GM18873 (cell line): ENCODE data around the gene S100A13.
"Not testable (repeated sequence)": the region's sequence is repeated elsewhere in the genome, so short reads cannot be mapped to it uniquely, and the experiment has no call there.

Experiments
- ATAC-seq: cut with Tn5 transposase; IDR thresholded peaks from one replicate; pipeline ENCODE4 v1.9.1; 2021; ENCODE audit warnings: mild to moderate bottlenecking, moderate library complexity, moderate number of reproducible peaks; ENCODE audit not compliant: unreplicated experiment, low FRiP score

S100A13 gene

DNA sequence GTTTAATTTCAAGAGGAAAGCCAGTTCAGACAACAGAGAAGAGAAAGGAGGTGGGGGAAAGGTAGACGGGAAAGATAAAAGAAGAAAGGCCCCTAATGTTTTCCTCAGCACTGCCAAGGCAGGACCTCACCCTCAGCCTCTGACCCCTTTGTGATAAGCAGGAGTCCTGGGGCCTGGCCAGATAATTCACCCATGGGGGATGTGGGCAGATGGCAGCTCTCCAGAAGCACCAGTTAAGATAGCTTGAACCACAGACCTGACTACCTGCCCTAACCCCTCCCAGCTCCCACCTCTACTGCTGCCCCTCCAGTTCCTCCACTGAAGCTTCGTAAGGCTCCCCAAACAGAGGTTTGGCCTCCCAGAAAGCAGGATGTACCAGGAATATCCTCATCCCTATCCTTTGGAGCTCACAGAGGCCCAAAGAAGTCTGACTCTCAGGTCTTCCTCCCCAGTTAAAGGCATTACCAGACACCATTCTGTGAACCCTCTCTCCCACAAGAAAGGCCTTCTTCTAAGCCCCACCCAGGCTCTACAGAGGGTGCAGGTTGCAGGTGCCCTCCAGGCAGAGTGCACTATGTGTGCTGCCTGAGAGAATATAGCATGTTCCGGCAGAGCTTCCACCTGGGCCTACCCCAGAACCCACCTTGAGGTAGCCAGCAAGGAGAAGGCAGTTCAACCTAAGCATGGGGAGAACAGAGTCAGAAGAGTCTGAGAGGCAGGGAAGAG is 22.0 kb upstream of the S100A13 start:
- ATAC-seq, result no peak

DNA sequence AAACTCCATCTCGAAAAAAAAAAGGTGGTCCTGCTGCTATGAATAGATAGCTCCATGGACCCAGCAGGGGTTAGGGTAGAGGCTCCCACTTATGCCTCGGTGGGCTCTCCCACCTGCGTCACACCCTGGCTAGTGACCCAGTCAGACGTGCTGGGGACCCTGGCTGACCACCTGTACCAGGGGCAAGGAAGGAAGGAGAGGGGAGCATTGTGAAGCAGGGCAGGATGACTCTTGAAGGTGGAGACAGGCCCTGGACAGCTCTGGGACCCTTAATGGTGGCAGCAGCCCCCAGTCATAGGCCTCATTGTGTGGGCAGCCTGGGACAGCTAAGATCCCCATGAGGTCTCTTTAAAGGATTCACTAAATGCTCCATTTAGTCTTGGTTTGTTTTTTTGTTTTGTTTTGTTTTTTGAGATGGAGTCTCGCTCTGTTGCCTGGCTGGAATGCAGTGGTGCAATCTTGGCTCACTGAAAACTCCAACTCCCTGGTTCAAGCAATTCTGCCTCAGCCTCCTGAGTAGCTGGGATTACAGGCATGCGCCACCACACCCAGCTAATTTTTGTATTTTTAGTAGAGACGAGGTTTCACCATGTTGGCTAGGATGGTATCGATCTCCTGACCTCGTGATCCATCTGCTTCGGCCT is 20.8 kb upstream of the S100A13 start:
- ATAC-seq, result no peak

DNA sequence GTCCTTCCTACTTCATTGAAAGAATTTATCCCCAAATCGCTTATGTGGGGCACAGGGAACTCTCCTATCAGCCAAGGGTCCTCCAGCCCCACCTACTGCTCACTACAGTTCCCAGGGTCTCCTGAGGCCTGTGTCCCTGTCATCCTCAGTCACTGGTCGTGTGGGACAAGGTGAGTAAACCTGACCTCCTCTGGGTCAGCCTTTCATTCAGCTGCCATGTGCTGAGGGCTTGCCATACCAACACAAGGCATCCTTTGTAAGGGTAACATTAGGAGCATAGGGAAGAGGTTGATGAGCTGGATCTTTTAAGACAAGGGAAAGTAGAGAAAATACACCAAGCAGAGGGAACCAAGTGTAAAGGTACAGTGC is 20.0 kb upstream of the S100A13 start:
- ATAC-seq, result no peak

DNA sequence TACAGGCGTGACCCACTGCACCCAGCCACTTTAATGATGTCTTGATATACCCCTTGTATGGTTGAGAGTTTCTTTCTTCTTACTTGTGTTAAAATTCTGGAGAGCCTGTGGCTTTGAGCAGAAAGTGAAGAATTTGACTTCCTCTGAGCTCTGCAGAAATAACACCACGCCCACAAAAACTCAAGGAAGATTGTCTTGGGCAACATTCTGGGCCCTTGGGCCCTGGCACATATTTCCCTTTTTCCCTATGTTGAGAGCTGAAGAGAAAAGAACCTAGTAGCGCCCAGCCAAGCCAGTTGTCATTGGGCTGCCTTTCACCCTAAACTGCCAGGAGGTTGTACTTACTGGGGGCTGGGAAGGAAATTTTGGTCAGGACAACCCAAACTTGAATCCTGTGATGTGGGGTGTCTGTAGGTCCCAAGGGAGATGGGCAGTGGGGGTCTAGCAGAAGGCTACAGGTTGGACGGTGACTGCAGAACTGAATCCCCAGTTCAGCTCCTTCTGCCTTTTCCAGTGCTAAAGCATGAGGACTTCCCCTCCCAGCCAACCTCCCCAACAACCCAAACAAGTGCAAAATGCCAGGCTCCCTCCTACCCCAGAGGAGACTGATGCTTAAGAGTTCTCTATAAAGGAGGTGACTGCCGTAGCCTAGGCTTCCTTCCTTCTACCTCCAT is 19.5 kb upstream of the S100A13 start:
- ATAC-seq, result no peak

- ATAC-seq, result no peak
Measured at GRCh38 chr1:153643816-153644215, 16.5 kb upstream of the S100A13 start.

DNA sequence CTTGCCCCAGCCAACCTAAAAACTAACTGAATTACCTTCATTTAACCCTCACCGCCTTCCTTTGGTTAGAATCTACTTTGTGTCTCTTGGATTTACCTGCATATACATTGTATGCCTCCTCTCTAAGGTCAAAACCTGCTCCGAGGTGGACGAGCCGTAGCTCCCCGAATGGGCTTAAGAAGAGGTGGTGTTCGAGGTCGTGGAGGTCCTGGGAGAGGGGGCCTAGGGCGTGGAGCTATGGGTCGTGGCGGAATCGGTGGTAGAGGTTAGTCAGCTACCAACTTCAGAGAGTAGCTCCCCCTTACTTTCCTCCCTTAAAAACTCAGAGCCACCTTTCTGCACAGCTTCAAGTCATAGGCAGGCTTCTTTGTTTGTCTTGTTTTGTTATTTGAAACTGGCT is 15.8 kb upstream of the S100A13 start:
- ATAC-seq, result no peak

GRCh38 chr1:153642161-153642560 is 14.9 kb upstream of the S100A13 start:
- ATAC-seq, result no peak

GRCh38 chr1:153640861-153641260 is 13.6 kb upstream of the S100A13 start:
- ATAC-seq, result no peak

GRCh38 chr1:153640213-153640612 is 12.9 kb upstream of the S100A13 start:
- not testable (repeated sequence) for ATAC-seq

DNA sequence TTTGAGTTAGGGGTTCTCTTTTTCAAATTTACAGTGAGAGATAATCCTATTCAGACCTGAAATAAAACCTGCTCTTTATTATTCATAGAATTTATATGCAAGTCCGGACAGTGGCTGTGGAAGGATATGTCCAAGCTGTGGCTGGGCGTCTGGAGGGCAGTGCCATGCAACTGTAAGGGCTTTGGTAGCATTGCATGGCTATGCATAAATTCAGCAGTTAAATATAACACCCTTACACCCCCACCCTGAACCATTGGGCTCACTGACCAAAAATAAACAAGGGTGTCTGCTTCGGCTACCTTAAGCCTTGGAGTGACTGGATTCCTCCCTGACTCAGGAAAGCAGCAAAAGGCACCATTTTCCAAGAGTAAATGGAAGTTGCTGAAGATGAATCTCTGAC is 12.0 kb upstream of the S100A13 start:
- ATAC-seq, result no peak

- no peak for ATAC-seq
Measured at GRCh38 chr1:153638261-153638660, 11.0 kb upstream of the S100A13 start.

DNA sequence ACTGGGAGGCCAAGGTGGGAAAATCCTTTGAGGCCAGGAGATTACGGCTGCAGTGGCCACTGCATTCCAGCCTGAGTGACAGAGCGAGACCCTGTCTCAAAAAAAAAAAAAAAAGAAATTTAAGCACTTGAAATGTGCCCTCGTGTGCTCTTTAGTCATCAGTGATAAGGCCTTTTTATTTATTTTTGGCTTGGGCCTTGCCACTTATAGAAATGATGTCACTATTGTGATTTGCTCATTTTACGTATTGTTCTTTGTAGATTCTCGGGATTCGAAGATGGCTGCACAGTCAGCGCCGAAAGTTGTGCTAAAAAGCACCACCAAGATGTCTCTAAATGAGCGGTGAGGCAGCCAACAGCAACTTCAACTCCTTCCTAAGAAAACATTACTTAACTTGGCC is 9.0 kb upstream of the S100A13 start:
- no peak for ATAC-seq

DNA sequence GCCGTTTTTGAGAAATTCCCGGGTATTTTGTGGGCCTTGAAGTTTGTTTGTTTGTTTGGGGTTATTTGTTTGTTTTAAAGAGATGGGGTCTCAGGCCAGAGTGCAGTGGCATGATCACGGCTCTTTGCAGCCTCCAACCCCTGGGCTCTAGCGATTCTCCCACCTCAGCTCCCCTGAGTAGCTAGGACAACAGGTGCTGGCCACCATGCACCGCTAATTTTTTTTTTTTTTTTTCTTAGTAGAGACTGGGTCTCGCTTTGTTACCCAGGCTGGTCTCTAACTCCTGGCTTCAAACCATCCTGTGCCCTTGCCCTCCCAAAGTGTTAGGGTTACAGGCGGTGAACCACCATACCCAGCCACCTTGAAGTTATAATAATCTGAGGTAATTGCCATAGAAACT is 8.6 kb upstream of the S100A13 start:
- no peak for ATAC-seq

GRCh38 chr1:153633754-153634665 is 6.7 kb upstream of the S100A13 start, which contains the start of gene CHTOP:
Gene CHTOP, plus strand, starts transcription at chr1:153634066. Its CDS starts 2,523 bp downstream, at chr1:153636589.
- peak; percentile 88 for ATAC-seq

GRCh38 chr1:153633161-153633753 is 6.0 kb upstream of the S100A13 start:
- no peak for ATAC-seq

DNA sequence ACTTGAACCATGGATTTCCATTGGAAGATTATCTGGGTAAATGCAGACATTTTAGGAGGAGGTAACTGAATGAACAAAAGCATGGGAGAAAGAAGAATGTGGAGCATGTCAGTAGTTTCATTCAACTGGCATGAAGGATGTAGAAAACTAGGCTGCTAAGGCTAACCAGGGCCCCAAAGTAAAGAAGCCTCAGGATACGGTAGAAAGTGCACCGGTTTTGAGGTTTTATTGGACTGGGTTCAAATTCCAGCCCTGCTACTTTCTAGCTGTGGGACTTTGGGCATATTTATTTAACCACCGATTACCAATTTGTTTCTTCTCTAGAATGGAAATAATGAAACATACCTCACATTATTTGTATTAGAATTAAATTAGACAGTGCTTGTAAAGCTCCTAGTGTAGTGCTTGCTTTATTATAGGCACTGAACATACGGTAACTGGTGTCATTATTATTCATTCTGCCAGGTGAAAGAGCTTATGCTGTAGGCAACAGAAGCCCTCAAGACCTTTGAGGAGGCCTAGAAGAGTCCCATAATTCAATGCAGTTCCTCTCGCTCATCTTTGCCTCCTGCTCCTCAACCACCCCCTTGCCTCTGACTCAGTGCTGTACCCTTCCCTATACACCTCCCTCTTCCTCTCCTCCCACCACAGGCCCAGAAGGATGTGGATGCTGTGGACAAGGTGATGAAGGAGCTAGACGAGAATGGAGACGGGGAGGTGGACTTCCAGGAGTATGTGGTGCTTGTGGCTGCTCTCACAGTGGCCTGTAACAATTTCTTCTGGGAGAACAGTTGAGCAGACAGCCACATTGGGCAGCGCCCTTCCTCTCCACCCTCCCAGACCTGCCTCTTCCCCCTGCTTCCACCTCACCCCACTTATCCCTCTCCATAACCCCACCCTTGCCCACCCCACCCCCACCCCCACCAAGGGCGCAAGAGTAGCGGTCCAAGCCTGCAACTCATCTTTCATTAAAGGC is 4.0 kb upstream of the S100A13 start:
- ATAC-seq, result no peak

GRCh38 chr1:153630384-153630783 is 3.1 kb upstream of the S100A13 start:
- ATAC-seq, result no peak

DNA sequence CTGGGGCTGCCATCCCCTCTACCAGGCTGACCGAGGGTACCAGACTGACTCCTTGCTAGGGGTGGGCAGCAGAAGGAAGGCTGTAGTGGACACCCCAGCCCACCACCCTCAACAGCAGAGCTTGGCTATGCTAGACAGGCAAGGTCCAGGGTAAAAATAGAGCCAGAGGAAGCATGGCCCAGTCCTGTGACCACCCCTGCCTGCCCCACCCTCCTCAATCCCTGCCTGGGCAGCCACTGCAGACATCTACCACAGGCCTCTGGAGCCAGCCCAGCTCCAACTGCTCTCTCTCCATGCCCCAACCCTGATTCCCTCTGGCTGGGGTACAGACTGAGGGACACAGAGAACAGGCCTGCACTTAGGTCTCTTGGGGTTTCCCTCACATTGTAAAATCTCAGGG is 2.7 kb upstream of the S100A13 start:
- ATAC-seq, result no peak

GRCh38 chr1:153629343-153629665 is 2.0 kb upstream of the S100A13 start:
- no peak for ATAC-seq
